ENCODE data around the gene CLASRP.

CLASRP gene

GRCh38 chr19:45097450-45097775, 58.6 kb downstream of the CLASRP start:
- no peak for TF ChIP-seq CTCF (IDR thresholded peaks at IDR 0.05)
- TF ChIP-seq ZFX (IDR thresholded peaks at IDR 0.05; ENCODE audit: borderline replicate concordance), result no peak
- no peak overlapping the region for H3K27ac ChIP-seq

DNA sequence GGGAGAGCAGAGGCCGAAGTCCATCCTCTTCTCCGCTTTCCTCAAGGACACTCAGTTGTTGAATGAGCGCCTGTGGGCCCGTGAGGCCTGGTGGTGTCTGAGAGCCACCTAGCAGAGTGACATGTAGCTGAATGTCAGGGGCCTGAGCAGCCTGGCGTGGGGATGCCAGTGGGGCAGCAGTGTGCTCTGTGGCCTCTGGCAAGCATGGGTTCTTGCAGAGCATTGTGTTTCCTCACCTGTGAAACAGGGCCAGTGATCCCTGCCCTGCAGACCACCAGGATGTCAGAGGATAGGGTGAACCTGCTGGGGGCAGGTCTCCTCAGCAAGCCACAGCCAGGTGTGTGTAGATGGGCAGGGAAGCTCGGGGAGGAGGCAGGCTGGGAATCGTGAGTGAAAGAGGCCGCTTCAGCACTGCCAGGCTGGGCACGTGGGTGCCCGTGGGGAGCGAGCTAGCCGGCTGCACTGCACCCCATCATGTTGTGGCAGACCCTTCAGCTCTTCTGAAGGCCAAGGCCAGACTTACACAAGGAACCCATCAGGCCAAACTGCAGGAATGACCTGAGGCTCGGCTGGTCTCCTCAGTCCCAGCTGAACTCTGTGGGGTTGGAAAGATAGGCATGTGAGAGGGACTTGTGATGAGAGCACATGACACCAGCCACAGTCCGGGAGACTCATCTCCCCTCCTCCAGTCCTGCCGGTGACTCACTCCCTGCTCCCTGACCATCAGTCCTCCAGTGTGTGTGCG, 59.1 kb downstream of the CLASRP start:
- TF ChIP-seq CTCF (IDR thresholded peaks at IDR 0.05) (no peak), ZFX (IDR thresholded peaks at IDR 0.05; ENCODE audit: borderline replicate concordance) (no peak)
- no peak overlapping the region for H3K27ac ChIP-seq

DNA sequence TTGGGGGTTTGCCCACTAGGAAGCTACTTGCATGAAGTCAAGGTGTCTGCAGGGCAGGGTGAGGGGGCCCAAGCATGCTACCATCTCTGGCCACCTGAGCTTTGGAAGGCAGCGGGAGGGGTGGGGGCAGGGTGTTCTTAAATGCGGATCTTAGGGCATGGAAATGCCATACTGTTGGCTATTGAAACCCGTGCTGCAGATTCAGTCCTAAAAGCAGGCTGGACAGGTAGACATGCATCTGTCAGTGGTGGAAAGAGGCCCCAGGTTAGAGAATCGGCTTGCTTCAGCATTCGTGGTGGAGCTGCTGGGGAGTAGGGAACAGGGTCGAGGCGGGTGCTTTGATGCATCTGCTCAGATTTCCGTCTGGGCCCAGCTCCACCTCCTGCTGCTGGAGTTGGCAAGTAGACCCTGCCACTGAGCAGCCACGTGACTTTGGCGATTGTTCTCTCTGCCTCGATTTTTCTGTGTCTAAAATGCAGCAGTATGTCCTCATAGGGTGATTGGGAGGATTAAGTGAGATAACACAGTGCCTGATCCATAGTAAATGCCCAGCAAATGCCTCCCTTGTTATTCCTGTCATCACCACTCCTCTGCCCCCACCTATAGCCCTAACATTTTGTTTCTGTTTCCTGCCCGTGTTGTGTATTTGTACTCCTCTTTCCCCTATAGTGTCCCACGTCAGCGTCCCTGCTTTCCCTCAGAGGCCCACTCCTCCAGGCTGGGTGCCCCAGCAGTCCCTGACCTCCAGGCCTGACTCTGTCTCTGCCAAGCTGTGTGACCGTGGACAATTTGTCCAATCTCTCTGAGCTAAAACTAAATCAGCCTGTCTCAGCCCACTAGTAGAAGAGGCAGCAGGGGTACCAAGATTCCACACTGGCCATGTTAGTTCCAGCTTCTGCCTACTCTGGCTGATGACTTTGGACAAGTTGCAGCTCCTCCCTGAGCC, 59.9 kb downstream of the CLASRP start:
- TF ChIP-seq ZFX (IDR thresholded peaks at IDR 0.05; ENCODE audit: borderline replicate concordance) (no peak), CTCF (IDR thresholded peaks at IDR 0.05) (no peak)
- no peak overlapping the region for H3K27ac ChIP-seq

GRCh38 chr19:45099467-45100191, 60.8 kb downstream of the CLASRP start:
- H3K27ac ChIP-seq, result no peak overlapping the region
- TF ChIP-seq CTCF (IDR thresholded peaks at IDR 0.05) (no peak), ZFX (IDR thresholded peaks at IDR 0.05; ENCODE audit: borderline replicate concordance) (no peak)

DNA sequence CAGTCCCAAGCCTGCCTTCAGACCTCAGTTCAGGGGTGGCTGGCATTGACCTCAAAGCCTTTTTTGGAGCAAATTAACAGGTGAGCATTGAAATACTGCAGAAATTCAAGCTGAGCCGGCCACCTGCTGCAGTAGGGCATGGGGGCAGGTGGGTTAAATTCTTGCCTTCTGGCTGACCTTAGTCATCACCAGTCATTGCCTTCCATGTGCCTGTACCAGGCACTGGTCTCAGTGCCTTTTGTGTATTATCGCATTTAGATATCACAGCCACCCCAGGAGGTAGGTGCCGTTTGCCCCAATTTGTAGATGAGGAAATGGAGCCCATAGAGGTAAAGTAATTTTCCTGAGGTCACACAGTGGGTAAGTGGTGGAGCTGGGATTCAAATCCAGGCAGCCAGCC, 61.4 kb downstream of the CLASRP start:
- H3K27ac ChIP-seq, result no peak overlapping the region
- TF ChIP-seq CTCF (IDR thresholded peaks at IDR 0.05) (no peak), ZFX (IDR thresholded peaks at IDR 0.05; ENCODE audit: borderline replicate concordance) (no peak)

DNA sequence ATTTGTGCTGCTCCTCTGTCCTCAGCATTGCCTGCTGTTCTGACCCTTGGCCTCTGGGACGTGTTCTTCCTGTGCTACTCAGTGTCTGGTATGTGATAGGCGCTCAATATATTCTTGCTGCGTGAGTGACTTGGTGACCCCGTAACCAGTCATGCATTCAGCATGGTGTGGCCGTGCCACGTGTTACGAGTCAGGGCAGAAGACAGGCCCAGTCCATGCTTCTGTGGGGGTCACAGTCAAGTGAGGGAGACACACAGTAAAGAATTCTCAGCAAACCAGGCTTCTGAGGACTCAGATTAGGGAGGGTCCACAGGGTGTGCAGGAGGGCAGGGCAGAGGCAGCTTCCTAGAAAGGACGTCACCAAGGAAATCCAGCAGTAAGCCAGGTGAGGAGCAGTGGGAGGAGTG, 62.0 kb downstream of the CLASRP start:
- H3K27ac ChIP-seq, result no peak overlapping the region
- TF ChIP-seq ZFX (IDR thresholded peaks at IDR 0.05; ENCODE audit: borderline replicate concordance) (no peak), CTCF (IDR thresholded peaks at IDR 0.05) (no peak)
